Measurements from ENCODE around the gene TOB2. TPM values are rescaled to one million over a fixed set of nuclear protein-coding genes. Genes with fewer than 3 reads are reported as not detected.
A peak's percentile ranks its signal among the peaks of the same experiment; 100 is the strongest.

Gene TOB2
- total and polyA plus RNA-seq, 9 of the 15 experiments (the other 6 are each of a cell fraction or from before 2014, with no cell fraction given) = 3.3 to 20.5 (median 7.3) TPM

DNA sequence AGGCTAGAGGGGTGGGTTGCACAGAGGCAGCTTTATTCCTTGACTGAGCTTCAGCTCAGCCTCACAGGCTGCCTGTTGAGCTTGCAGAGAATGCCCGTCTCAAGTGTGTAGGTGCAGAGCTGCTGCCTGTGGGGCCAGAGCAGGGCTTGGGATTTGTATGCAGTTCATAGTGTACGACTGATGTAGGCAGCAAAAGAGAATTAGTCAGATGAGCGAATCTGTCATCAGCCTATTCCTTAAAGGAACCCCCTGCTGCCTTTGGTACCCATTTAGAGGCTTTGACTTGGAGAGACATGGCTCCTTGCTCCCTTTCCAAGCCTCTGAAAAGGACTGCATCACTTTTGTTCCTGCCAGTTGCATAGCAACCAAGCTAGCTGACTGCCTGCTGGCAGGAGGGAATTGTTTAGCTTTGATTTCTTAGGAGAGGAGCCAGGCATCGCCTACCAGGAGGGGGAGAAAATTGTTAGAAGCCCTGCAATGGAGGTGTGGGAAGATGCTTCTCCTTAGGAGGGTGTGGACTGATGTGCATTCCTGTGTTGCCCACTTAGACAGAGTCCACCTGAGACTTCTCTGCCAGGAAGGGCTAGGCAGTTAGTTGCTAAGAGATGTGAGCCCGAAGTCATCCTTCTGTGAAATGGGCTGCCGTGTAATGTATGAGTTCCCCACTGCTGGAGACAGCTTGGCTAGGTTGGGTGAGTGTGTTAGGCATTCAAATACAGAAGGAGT lies 33.2 kb upstream of the TOB2 start:
- H3K36me3 ChIP-seq (ENCODE audit: control insufficient read depth, insufficient read depth, low read length) = peaks cover 58% of the 10 kb centered on the region; the same call in 2 of the 3 replicates
- TF ChIP-seq TAF15 (IDR thresholded peaks at IDR 0.05; ENCODE audit: low read depth, low read length) (no peak), ZNF586 (CRISPR knock-in tag; conservative IDR thresholded peaks at IDR 0.05) (no peak), ZNF239 (CRISPR knock-in tag; IDR thresholded peaks at IDR 0.05) (peak; percentile 67; the same call in 1 of the 2 replicates), RFX1 (IDR thresholded peaks at IDR 0.05) (peak; percentile 53), POLR2H (tag; IDR thresholded peaks at IDR 0.05; ENCODE audit: low read depth) (no peak), SNIP1 (IDR thresholded peaks at IDR 0.05; ENCODE audit: low read depth) (no peak), TOE1 (IDR thresholded peaks at IDR 0.05; ENCODE audit: borderline replicate concordance) (no peak), TOE1 (CRISPR knock-in tag; IDR thresholded peaks at IDR 0.05; ENCODE audit: borderline replicate concordance, low read depth) (no peak)
- TF ChIP-seq, protein P1, sequence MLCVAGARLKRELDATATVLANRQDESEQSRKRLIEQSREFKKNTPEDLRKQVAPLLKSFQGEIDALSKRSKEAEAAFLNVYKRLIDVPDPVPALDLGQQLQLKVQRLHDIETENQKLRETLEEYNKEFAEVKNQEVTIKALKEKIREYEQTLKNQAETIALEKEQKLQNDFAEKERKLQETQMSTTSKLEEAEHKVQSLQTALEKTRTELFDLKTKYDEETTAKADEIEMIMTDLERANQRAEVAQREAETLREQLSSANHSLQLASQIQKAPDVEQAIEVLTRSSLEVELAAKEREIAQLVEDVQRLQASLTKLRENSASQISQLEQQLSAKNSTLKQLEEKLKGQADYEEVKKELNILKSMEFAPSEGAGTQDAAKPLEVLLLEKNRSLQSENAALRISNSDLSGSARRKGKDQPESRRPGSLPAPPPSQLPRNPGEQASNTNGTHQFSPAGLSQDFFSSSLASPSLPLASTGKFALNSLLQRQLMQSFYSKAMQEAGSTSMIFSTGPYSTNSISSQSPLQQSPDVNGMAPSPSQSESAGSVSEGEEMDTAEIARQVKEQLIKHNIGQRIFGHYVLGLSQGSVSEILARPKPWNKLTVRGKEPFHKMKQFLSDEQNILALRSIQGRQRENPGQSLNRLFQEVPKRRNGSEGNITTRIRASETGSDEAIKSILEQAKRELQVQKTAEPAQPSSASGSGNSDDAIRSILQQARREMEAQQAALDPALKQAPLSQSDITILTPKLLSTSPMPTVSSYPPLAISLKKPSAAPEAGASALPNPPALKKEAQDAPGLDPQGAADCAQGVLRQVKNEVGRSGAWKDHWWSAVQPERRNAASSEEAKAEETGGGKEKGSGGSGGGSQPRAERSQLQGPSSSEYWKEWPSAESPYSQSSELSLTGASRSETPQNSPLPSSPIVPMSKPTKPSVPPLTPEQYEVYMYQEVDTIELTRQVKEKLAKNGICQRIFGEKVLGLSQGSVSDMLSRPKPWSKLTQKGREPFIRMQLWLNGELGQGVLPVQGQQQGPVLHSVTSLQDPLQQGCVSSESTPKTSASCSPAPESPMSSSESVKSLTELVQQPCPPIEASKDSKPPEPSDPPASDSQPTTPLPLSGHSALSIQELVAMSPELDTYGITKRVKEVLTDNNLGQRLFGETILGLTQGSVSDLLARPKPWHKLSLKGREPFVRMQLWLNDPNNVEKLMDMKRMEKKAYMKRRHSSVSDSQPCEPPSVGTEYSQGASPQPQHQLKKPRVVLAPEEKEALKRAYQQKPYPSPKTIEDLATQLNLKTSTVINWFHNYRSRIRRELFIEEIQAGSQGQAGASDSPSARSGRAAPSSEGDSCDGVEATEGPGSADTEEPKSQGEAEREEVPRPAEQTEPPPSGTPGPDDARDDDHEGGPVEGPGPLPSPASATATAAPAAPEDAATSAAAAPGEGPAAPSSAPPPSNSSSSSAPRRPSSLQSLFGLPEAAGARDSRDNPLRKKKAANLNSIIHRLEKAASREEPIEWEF (CRISPR knock-in tag; IDR thresholded peaks at IDR 0.05) = no peak
- peaks cover 95% of the 10 kb centered on the region for H3K79me2 ChIP-seq (ENCODE audit: control insufficient read depth, insufficient read depth, low read length)
- intact Hi-C loops (cut with micrococcal nuclease) (no loop called here), in situ Hi-C loops (cut with MboI) (no loop called here)
- H3K27ac ChIP-seq (ENCODE audit: extremely low read depth, low read depth, low read length) = no peak overlapping the region
- peaks cover 6% of the 10 kb centered on the region in 2 experiments; a peak in 3 of 5 replicates for H3K4me1 ChIP-seq (replicated peaks in 1 of 2; ENCODE audit: control insufficient read depth in 2 of 2, insufficient read depth in 2 of 2, low read length in 2 of 2)
- ATAC-seq = no peak
- H2AFZ ChIP-seq (ENCODE audit: low read depth, low read length) = no peak overlapping the region
- H3K9ac ChIP-seq (ENCODE audit: insufficient read depth in 1 of 2, low read depth in 2 of 2, low read length in 2 of 2) = no peak overlapping the region
- H3K4me3 ChIP-seq = no peak overlapping the region
- peaks cover 4% of the 10 kb centered on the region for H3K9me1 ChIP-seq (ENCODE audit: control insufficient read depth, insufficient read depth, low read length)
- WGBS (ENCODE audit: insufficient coverage, low coverage, missing lambda C conversion rate) = 74% methylated on average over 6 of the region's 6 CpGs
- peaks cover 38% of the 10 kb centered on the region for H4K20me1 ChIP-seq (replicated peaks; ENCODE audit: control insufficient read depth, insufficient read depth, low read length)
- no peak overlapping the region for H3K4me2 ChIP-seq (ENCODE audit: insufficient read depth, low read length)
- BruUV-seq (replicated peaks) = no TSS peak
- H3K27me3 ChIP-seq (ENCODE audit: control insufficient read depth in 2 of 2, insufficient read depth in 2 of 2, low read length in 2 of 2) = no peaks in the 10 kb centered on the region
- FAIRE-seq = no peak
- POLR2A ChIA-PET = interaction anchor here (0.6 to 3.2 kb wide), 5 partner anchors 9 to 43 kb away, joined by 3 to 18 read pairs (median 4); partner anchors contain the start of genes ACO2 and PHF5A
- CTCF ChIA-PET (ENCODE audit: low intra/inter-chr PET ratio) = no interaction called here
- DNase-seq (ENCODE audit: extremely low read depth in 1 of 4, low spot score in 3 of 4) = no peak
- H3K9me3 ChIP-seq (replicated peaks; ENCODE audit: control insufficient read depth, insufficient read depth, low read depth, low read length) = no peaks in the 10 kb centered on the region

Data from K562 (cell line).